K562 (cell line): ENCODE data around the gene LRRK1.

ENCODE experiments used
- BRCA1 ChIP-seq, 2 experiments: fragments of 450-650 bp in 1 of 2; sonication (generic) in 1 of 2; formaldehyde crosslinking in 1 of 2; IDR thresholded peaks; 2 replicates each; pipeline versions ENCODE4 v1.5.0 to v1.6.1; 2017 to 2020; ENCODE audit warnings: mild to moderate bottlenecking in 1 of 2, missing genetic modification reagents in 1 of 2
- HNRNPUL1 ChIP-seq: fragments of 200-400 bp; formaldehyde crosslinking; IDR thresholded peaks from 2 replicates; pipeline ENCODE4 v1.6.1; 2017; ENCODE audit warnings: low read length
- POLR2A ChIP-seq: fragments of 450-650 bp; conservative IDR thresholded peaks from 2 replicates; pipeline ENCODE4 v1.6.1; 2016
- SMARCB1 ChIP-seq: IDR thresholded peaks from 2 replicates; pipeline ENCODE4 v1.6.1; 2011; ENCODE audit warnings: improper control_type of control experiment, low read depth; ENCODE audit not compliant: insufficient read length
- TAF1 ChIP-seq: IDR thresholded peaks from 2 replicates; pipeline ENCODE4 v1.6.1; 2011; ENCODE audit warnings: mild to moderate bottlenecking, low read length, moderate library complexity; ENCODE audit not compliant: insufficient read depth, control insufficient read depth, severe bottlenecking; ENCODE audit errors: extremely low read depth
- TARDBP ChIP-seq: fragments of 450-650 bp; IDR thresholded peaks from 2 replicates; pipeline ENCODE4 v1.6.1; 2016
- ZBTB33 ChIP-seq: sonication (generic); formaldehyde crosslinking; IDR thresholded peaks from 2 replicates; pipeline ENCODE4 v1.8.1; 2023; ENCODE audit warnings: mild to moderate bottlenecking, missing genetic modification reagents

- no peak for TF ChIP-seq HNRNPUL1
- TF ChIP-seq BRCA1 (IDR thresholded peaks at IDR 0.05), result no peak
- no peak for TF ChIP-seq BRCA1 (CRISPR knock-in tag; IDR thresholded peaks at IDR 0.05)
- TF ChIP-seq TAF1, result no peak
- no peak for TF ChIP-seq ZBTB33
- no peak for TF ChIP-seq TARDBP
- TF ChIP-seq POLR2A, result no peak
- no peak for TF ChIP-seq SMARCB1
These were observed 54.4 kb downstream of the LRRK1 start for GRCh38 chr15:100973351-100974111.
